GM18520 (cell line): ENCODE results near the gene COL25A1.

Source experiments
- ATAC-seq: cut with Tn5 transposase; IDR thresholded peaks from one replicate; pipeline ENCODE4 v1.9.1; 2021; ENCODE audit not compliant: unreplicated experiment

Gene COL25A1

DNA sequence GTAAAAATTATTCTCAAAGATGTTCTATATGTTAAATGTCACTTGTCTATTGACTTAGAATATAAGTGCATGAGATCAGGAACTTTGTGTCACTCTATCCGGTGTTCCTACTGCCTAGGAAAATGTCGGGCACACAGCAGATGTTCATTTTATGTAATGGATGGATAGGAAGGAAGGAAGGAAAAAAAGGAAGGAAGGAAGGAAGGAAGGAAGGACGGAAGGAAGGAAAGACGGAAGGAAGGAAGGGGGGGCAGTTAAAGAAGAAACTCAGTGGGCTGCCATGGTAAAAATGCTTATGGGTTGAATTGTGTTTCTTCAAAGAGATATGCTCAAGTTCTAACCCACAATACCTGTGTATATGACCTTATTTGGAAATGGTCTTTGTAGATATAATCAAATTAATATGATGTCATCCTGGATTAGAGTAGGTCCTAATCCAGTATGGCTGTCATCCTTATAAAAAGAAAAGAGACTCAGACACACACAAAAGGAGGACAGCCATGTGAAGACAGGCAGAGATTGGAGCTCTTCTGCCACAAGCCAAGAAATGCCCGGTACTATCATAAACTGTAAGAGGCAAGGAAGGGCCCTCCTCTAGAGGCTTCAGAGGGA, 86.3 kb downstream of the COL25A1 start:
- no peak for ATAC-seq

DNA sequence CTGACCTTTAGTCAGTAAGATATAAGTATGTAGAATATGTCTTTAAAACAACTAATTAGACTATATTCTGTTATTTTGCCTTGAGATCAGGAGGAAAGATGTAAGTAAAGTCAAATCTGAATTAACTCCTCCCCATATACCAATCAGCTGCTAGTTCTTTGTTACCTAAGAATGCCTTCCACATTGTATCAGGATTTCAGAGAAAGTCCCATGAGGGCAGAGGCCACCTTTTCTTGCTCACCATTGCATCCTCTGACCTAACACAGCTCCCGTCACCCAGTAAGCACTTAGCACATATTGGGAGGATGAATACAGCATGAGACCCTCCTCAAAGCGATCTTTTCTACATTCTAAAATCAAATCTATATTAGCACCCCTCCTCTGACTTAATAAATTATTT, 87.0 kb downstream of the COL25A1 start:
- no peak for ATAC-seq

DNA sequence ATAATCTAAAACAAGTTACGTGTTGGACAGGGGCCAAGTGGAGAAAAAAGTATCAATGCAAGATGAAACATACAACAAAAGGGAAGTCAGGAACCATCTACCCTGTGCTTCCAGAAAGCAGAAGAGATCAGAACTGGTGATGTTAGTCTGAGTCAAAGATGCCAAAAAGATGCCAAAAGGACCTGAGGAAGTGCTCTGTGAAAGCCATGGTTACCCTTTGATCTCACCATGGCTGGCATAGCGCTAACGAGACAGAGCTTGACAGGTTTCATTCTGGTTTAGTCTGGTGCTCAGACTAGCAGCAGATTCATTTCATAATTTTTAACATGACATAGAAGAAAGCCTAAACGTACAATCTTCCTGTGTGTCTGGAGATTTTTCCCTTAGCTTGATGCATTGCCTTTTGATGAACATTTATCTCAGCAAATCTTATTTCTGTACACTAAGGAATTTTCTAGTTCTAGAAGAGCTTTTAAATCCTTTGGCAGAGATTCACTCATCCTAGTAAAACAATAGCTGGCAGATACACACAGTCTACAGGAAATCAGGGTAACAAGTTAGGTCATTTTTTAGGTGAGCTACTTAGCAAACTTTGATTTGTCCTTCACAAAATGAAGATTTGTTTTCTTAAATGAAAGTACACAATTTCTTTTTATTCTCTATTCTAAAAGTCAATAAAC, 87.7 kb downstream of the COL25A1 start:
- ATAC-seq = no peak

DNA sequence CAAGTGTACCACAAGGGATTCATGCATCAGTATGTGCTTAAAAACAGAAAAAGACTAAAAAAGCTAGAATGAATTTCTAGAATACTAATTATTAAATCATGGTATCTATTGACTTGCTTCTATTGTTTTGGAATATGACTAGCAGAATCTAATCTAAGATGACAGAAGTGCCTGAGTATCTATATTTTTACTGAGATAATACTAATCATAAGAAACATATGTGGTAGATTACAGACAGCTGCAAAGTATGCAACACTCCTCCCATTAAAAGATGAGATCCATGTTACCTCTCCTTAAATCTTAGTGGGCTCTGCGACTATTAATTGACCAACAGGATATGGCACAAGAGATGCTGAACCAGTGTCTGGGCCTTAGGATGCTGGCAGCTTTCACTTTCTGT, 89.4 kb downstream of the COL25A1 start:
- ATAC-seq = no peak

DNA sequence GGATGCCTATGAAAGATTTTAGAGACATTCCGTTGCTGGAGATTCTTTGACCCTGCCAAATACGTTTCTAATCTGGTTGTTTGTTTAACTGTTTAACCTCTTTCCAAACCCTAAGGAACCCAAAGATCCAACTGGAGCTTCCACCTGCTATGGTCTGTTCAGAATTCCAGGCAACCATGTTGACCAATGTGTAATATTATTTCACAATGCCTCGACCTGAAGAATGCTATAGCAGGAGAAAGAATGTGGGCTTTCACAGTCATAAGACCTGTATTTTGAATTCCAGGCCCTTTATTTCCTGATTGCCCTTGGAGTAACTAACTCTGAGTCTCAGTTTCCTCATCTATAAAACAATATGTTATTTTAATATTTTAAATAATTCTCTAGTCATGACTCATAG, 90.8 kb downstream of the COL25A1 start:
- no peak for ATAC-seq

DNA sequence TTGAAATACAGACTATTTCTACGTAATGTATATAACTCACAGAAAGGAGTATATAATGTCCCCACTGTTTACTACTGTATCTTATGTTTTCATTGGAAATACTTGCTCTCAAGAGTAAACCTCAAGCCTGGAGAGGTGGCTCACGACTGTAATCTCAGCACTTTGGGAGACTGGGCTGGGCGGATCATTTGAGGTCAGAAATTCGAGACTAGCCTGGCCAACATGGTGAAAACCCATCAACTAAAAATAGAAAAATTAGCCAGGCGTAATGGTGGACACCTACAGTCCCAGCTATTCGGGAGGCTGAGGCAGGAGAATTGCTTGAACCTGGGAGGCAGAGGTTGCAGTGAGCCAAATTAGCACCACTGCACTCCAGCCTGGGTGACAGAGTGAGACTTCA, 92.8 kb downstream of the COL25A1 start:
- ATAC-seq = no peak

DNA sequence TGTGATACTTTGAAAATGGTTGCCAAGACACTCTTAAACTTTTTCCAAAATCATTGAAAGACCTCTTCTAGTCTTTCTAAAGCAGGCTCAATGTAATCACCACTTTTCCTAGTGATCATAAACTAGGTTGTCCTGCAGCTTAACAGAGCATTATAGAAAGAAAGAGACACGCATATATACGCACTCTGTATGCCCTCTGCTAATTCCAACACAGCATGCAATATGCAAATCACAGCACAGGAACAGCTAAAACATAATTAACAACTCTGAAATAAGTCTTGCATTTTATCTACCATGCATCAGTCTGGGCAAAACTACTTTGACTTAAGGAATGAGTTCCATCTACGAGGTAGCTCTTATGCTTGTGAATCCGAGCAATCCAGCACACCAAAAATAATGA, 94.6 kb downstream of the COL25A1 start:
- no peak for ATAC-seq

DNA sequence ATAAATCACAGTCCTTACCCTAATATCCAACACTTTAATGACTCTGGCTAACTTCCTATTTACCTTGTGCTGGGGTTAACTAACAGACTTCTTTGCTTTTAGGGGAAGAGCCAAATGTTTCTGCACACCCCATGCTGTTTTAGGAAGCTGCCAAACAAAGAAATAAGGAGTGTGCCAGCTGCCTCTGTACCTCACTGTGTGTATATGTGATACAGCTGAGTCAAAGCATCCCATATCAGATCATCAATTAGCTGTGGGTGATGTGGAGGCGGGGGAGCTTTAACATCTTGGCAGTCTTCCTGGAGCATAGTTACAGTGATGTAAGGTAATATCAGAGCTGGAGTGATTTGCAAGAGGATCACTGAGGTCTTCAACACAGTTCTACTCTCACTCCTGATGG, 95.4 kb downstream of the COL25A1 start:
- no peak for ATAC-seq

DNA sequence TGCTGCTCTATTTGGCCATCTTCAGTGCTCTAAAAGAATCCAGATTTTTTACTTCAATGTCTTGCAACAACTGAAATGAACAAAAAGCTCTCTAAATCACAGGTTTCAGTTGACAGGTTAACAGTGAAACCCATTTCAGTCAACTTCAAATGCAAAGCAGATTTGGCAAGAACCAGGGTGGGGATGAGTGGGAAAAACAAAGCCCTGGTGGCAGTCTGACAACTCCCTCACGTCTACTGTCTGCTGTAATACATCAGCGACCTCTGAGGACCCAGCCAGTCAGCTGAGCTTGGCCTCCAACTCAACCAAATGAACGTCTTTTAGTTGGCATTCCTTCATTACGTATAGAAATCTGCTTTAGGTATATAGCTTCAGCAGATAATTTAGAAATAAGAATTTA, 95.8 kb downstream of the COL25A1 start:
- ATAC-seq = no peak

DNA sequence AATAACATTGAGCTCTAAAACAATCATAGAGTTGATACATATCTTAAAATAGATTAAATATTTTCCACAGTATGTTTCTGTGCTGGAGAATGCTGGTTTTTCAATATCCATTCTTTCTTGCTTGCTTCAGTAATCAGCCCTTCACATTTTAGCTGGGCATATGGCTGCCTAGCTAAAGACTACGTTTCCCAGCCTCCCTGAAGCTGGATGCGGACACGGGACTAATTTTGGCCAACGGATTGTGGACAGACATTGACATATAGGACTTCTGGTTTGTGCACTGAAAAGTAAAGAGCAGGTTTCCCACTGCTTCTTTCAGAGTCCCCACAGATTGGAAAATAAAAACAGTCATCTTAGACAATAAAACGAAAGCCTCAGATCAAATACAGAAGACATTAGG, 97.3 kb downstream of the COL25A1 start:
- ATAC-seq = no peak

DNA sequence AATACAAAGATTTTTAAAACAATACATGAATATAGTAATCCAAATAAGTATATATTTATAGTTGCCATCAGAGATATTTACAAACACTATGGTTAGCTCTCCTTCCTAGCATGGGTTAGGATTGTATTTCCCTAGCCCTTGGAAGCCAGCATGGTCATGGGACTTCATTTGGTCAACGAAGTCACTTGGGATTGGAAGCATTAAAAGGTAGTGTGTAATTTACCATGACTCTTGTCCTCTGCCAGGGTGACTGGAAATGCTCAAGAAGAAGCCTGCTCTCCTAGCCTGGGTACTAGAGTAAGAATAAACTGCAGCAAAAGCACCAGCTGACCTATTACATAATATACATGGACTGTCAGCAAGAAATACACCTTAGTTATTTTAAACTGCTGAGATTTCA, 102.9 kb downstream of the COL25A1 start:
- ATAC-seq = no peak

DNA sequence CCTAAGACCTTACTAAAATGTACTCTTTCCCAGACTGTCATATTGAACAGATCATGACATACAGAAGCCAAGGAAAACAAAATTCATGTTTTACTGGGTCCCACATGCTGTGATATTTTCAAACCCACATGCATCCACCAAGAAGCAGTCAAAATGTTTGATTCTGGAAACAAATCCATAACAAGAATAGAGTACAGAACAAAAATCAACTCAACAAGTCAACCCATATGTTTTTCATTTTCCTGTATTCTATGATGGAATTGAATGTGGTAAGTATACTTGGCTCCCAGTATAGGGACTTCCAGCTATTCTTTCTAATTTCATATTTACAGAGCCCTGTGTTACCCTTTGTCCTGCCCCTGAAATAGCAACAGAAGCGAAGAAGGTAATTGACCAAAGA, 106.8 kb downstream of the COL25A1 start:
- no peak for ATAC-seq

DNA sequence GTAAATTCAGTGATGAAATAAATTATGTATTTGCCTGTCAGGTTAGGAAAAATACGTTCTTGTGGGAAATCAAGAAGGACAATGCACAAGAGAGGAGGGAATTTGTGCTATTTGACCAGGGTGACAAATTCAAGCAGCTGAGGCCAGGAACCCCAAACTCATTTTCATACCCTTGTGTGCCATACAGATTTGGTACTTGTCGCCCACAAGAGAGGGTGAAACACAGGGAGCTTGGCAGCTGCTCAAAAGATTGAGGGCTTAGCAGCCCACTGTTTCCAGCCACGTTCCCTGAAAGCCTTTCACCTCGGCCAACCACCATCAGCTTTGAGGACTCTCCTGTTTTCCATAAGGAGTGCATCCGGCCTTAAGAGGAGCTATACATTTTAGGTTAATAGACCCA, 111.2 kb downstream of the COL25A1 start:
- ATAC-seq = no peak

DNA sequence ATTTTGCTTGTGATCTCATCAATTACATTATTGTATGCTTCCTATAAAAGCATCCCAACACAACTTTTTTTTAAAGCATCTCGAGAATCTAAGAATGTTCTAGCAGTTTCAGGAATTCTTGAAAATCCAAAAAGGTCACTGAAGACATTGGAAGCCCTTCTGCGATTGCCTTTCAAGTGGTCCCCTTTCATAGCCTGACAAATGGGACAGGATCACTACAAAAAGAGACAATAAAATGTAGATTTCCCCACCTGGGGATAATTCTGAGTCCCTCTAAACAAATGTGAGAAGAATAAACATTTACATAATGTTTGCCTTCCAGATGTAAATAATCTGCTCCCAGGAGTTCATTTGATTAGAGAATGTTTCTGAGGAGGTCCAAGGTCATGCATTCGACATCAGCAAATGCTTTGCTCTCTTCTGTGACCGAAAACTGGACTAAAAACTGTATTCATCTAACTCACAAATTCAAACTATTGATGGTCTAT, 116.0 kb downstream of the COL25A1 start:
- no peak for ATAC-seq

DNA sequence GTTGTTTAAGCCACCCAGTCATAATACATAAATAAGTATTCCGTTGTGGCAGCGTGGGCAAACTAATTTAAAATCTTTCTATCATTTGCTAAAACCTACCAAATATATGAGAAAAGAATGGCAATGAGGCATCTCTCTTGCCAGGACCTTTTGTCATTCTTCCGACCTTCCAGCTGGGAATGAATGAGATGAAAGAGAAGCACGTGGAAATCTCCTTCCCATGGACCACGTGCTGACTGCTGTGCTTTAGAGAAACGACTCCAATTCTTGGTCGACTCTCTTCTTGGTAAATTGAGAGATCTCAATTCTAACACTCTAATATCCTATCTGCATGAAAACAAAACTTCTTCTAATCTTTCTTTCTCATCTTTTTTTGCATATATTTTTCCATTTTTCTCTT, 116.5 kb downstream of the COL25A1 start:
- ATAC-seq = no peak

DNA sequence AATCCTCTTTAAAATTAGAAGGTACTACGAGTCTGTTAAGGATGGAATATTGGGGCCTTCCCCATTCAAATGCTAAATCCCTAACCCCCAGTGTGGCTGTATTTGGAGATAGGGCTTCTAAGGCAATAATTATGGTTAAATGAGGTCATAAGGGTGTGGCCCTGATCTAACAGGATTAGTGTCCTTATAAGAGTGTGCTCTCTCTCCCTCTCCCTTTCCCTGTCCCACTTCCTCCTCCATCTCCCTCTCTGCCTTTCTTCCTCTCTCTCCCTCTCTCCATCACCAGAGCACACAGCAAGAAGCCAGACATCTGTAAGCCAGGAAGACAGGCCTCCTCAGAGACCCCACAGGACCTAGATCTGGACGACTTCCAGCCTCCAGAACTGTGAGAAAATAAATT, 116.9 kb downstream of the COL25A1 start:
- no peak for ATAC-seq

DNA sequence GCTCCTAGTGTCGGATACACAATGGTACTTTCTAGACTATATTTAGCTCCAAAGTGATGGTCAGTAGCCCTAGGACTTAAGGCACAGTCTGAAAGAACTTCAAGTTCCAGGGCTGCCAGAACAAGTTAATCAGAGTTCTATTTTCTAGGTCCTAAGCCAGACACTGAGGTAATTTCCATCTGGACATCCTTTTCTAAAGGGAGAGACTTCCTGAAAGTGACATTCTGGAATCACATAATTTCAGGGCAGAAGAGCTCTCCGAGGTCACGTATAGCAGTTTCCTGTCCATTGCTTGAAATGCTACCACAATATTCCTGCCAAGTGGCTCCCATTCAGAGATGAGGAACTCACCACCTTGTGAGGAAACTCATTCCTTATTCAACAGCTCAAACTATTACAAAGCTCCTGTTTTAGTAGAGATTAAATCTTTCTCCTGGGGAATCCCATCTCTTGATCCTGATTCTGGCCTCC, 117.9 kb downstream of the COL25A1 start:
- ATAC-seq = no peak

DNA sequence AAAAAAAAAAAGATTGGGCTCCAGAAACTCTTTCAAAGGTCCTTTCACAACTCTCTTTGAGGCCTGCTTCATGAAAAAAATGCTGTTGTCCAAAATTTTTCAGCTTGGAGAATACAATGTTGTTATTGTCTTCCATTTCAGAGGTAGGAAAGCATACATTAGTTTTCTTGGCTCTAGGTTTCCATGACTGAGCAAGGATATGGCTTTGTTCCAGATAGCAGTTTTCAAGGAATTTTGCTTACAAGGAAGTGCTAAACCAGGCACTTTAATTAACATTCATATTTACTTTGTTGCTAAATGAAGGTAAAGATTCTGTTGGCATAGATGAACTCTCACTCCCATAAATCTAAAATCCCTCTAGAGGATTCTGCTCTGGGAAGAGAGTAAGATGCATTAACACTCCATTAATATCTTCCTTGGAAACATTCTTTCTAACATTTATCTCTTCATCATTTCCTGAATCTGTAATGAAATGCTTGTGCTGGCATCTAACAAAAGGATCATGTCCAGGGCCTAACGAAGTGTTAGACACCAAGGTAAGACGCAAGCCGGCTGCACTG, 118.4 kb downstream of the COL25A1 start:
- ATAC-seq = no peak

DNA sequence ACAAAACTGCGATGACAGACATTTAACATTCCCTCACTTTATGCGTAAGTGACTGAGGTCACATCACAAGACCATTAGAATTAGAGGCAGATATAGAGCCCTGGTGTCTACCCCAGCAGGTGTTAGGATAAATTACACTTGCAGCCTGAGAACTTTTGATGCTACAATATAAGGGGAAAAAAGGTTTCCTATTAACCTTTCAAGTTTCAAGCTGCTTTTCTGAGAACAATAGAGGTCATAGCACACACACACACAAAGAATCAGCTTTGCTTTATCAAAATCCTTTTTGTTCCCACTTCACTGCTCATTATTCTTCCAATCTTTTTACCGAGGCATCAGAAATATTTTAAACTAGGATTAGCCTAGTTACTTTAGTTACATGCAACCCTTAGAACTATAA, 119.8 kb downstream of the COL25A1 start:
- ATAC-seq = no peak

DNA sequence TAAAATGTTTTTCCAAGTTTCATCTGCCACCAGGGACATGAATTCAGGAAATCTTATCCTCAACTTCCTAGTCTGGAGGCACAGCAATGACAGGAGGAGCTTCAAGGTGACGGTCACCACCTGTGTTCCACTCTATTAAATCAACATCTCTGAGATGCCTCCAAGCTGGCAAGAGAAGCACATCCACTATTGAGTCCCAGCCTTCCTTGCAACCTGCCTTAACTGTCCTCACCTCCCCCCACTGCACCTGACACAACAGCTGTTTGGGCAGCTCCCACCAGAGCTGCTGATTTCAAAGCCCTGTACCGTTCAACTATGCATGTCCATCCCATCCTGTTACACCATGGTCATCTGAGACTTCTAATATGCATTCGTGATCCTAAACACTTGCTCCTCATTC, 123.4 kb downstream of the COL25A1 start:
- no peak for ATAC-seq

DNA sequence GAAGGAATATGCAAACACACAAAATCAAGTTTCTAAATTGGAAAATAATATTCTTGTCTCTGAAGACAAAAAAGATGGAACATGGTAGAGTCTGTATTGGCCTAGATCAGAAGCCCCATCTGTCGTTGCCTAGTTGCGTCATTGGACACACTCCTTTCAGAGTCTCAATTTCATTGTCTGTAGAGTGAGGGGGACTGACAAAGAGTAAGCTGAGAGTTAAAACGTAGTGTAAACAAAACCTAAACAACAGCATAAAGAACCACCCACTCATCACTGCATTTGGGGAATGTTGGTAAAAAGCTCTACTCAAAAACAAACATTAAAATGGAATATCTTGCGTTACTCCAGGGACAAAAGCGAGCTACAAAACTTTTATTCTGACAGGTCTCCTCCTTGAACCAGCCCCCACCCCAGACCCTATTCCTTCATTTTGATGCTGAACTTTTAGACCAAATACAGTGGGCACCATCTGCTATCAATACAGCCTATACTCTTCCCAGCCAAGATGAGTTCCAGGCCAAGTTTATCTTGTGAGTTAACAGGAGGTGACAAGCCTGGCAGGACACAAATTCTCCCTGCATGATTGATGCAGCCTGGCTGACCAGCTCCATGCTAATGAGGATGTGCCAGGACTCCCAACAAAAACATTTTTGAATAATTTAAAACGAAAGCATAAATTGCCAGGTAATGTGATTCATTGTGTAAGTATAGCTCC, 125.2 kb downstream of the COL25A1 start:
- ATAC-seq = no peak
